Measurements from ENCODE around the gene SPEN.

The SPEN gene

DNA sequence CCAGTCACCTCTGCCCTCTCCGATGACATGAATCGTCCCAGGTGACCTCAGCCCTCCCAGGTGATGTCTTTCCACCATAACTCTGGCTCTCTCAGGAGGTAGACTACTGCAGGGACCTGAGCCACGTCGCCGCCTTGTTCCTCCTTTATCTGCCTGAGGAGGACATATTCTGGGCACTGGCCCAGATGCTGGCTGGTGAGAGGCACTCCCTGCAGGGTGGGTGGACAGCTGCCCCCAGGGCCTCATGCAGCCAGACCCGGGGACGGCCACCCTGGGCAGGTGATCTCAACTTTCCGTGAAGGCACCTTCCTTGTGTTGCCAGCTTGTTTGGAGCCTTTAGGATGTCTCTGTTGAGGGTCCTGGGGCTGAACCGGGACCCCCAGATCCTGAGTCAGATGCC, 142.3 kb downstream of the SPEN start:
- TF ChIP-seq, protein P1, sequence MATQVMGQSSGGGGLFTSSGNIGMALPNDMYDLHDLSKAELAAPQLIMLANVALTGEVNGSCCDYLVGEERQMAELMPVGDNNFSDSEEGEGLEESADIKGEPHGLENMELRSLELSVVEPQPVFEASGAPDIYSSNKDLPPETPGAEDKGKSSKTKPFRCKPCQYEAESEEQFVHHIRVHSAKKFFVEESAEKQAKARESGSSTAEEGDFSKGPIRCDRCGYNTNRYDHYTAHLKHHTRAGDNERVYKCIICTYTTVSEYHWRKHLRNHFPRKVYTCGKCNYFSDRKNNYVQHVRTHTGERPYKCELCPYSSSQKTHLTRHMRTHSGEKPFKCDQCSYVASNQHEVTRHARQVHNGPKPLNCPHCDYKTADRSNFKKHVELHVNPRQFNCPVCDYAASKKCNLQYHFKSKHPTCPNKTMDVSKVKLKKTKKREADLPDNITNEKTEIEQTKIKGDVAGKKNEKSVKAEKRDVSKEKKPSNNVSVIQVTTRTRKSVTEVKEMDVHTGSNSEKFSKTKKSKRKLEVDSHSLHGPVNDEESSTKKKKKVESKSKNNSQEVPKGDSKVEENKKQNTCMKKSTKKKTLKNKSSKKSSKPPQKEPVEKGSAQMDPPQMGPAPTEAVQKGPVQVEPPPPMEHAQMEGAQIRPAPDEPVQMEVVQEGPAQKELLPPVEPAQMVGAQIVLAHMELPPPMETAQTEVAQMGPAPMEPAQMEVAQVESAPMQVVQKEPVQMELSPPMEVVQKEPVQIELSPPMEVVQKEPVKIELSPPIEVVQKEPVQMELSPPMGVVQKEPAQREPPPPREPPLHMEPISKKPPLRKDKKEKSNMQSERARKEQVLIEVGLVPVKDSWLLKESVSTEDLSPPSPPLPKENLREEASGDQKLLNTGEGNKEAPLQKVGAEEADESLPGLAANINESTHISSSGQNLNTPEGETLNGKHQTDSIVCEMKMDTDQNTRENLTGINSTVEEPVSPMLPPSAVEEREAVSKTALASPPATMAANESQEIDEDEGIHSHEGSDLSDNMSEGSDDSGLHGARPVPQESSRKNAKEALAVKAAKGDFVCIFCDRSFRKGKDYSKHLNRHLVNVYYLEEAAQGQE (IDR thresholded peaks at IDR 0.05; ENCODE audit: insufficient read depth in 1 of 2, low read depth in 2 of 2, low read length in 2 of 2), result no peak
- TF ChIP-seq POLR2AphosphoS5 (IDR thresholded peaks at IDR 0.05; ENCODE audit: low read depth, low read length), result no peak
- TF ChIP-seq SIN3A (IDR thresholded peaks at IDR 0.05; ENCODE audit: borderline replicate concordance, insufficient read depth, low read length), result no peak
- no peak for TF ChIP-seq FOXP2 (optimal IDR thresholded peaks at IDR 0.05; ENCODE audit: borderline replicate concordance, extremely low read depth, extremely low read length, insufficient read depth)
- TF ChIP-seq TAF1 (IDR thresholded peaks at IDR 0.05; ENCODE audit: borderline replicate concordance, insufficient read depth, low read length), result no peak

Measured in PFSK-1 (cell line).